Astrocyte of the spinal cord (primary cell): ENCODE measurements around the gene SYDE1.

Experiments
- DNase-seq: peaks from one replicate; pipeline ENCODE4 v3.0.0; 2011; ENCODE audit warnings: low read depth, low spot score
- H3K4me3 ChIP-seq: 2 replicates; pipeline ENCODE4 v1.5.1; 2011; ENCODE audit warnings: low read depth, mild to moderate bottlenecking, low read length, moderate library complexity
- in situ Hi-C: cut with HindIII; loops from 2 replicates; pipeline ENCODE4 v1.10.0; 2017; ENCODE audit warnings: low sequenced_read_pairs
- TF ChIP-seq, protein P1 (sequence below): IDR thresholded peaks from 2 replicates; pipeline ENCODE4 v1.5.1; 2012; ENCODE audit warnings: low read depth, mild to moderate bottlenecking, low read length, inconsistent platforms

SYDE1 gene

DNA sequence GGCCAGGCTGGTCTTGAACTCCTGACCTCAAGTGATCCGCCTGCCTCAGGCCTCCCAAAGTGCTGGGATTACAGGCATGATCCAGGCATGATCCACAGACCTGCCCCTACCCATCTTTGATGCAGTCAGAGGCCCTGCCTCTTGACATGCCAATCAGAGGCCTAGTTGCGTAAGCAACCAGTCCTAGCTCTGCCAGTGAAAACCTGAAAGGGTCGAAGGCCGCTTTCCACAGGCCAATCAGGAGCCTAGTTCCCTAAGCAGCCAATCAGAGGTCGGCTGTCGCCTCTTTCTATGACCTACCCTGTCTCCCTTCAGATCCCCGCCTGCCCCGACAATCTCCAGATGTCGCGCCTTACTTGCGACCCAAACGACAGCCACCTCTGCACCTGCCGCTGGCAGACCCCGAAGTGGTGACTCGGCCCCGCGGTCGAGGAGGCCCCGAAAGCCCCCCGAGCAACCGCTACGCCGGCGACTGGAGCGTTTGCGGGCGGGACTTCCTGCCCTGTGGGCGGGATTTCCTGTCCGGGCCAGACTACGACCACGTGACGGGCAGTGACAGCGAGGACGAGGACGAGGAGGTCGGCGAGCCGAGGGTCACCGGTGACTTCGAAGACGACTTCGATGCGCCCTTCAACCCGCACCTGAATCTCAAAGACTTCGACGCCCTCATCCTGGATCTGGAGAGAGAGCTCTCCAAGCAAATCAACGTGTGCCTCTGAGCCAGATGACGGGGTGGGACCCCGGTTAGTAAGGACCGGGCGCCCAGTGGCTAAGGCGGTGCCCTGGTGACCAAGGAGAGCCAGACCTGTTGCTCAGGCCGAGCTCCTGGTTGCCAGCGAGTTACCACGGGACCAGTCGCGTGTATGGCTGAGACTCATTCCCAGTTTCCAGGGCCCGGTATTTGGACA is 6.3 kb downstream of the SYDE1 start:
- no peak for DNase-seq
- in situ Hi-C loops = no loop called here
- H3K4me3 ChIP-seq = no peak overlapping the region
- TF ChIP-seq, protein P1, sequence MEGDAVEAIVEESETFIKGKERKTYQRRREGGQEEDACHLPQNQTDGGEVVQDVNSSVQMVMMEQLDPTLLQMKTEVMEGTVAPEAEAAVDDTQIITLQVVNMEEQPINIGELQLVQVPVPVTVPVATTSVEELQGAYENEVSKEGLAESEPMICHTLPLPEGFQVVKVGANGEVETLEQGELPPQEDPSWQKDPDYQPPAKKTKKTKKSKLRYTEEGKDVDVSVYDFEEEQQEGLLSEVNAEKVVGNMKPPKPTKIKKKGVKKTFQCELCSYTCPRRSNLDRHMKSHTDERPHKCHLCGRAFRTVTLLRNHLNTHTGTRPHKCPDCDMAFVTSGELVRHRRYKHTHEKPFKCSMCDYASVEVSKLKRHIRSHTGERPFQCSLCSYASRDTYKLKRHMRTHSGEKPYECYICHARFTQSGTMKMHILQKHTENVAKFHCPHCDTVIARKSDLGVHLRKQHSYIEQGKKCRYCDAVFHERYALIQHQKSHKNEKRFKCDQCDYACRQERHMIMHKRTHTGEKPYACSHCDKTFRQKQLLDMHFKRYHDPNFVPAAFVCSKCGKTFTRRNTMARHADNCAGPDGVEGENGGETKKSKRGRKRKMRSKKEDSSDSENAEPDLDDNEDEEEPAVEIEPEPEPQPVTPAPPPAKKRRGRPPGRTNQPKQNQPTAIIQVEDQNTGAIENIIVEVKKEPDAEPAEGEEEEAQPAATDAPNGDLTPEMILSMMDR = no peak

DNA sequence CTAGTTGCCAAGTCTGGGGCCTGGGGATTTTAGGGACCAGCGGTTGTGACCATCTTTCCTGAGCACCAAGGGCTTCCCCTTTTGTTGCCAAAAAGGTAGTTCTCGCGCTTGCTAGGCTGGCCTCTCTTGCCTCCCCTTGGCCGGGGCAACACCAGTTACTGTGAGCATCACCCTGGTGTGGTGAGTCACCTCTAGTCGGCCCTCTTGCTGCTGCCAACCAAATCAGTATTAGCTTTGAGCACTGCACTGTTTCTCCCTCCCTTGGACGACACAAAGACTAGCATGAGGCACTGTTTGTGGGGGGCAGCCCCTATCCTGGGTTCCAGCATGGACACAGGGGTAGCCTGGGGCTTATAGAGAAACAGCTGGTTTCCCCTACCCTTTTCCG is 6.9 kb downstream of the SYDE1 start:
- in situ Hi-C loops = no loop called here
- no peak overlapping the region for H3K4me3 ChIP-seq

DNA sequence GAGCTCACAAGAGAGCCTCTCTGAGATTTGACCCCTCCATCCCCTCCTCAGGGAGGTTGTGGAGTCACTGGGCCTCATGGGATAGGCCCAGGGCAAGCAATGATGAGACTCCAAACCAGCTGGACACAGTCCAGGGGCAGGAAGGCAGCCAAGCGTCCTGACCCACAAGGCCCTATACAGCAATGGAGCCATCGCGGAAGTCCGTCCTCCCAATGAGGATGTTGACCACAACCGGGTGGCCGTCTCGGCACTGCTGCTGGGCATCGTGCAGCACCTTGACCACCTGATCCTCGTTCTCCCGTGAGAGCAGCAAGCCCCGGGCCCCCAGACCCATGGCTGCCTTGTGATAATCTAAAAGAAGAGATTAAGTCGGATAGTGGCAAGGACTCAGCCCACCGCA is 7.9 kb downstream of the SYDE1 start:
- DNase-seq = peak; percentile 44
- TF ChIP-seq, protein P1 = no peak
- in situ Hi-C loops = no loop called here
- H3K4me3 ChIP-seq = no peak overlapping the region

More for the DNA sequence above, 6.9 kb downstream of the SYDE1 start:
- TF ChIP-seq, protein P1 = no peak
- DNase-seq = peak; percentile 50

DNA sequence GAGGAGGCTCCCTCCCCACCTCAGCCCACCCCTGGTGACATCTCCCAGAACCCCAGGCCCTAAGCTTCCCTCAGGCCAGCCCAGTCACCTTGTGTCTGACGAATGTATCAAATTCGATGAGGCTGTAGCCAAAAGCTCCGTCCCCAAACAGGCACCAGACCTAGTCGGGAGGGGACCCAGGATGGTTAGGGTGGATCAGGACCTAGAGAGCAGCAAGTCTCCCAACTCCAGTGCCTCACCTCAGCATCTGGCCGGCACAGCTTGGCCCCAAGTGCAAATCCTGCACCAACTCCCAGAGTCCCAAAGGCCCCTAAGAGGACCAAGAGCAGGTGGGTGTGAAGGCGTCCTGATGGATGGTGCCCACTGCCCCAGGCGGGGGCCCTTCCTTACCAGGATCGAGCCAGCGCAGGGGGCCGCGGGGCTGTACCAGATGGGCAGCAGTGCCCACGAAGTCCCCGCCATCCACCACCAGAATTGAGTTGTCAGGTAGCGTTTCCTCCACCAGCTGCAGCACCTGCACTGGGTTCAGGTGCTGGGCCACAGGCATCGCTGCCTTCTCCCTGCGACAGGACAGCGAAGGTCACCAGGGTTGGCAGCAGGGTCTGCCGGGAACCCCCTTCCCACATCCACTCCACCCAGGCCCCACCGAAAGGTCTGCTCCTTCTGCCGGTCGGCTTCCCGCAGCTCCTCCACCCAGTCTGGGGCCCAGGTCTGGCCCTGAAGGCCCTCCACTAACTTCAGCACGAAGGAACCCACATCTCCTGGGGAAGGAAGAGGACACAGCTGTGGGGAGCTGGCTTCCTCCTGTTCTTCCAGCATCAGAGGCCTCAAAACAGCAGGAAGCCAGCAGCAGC is 8.8 kb downstream of the SYDE1 start:
- TF ChIP-seq, protein P1 = no peak
- DNase-seq = no peak
- in situ Hi-C loops = no loop called here
- H3K4me3 ChIP-seq = no peak overlapping the region

DNA sequence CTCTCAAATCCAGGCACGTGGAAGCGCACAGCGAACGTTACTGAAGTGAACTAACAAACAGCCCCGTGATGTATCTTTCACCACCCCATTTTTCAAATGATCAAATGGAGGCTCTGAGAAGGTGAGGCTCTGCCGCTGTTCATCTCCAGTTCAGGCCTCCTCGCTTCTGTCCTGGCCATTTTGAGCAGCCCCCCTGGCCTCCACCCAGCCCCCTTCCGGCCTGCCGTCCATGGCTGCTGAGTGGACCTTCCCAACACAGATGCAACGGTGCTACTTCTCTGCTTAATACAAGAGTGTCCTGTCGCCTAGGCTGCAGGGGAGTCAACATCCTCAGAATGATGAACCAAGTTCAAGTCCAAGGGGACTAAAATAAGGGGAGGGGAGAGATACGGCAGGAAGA is 9.7 kb downstream of the SYDE1 start:
- DNase-seq = no peak
- no peak overlapping the region for H3K4me3 ChIP-seq
- TF ChIP-seq, protein P1 = no peak
- in situ Hi-C loops = no loop called here

DNA sequence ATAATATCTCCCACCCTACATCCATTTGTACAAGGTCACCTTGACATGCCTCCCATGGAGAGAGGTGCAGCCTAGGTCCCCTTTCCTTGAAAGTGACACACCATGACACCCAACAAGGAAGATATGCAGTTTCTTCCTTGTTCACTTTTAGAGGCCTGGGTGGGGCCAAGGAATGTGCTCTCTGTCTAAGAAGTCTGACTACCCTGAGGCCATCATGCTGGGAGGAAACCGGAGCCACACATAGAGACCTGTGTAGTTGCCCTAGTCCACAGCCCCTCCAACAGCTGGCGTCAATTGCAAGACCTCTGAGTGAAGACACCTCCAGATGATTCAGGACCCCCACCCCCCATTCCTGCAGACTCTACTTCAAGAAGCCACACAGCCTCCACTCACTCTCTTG is 11.0 kb downstream of the SYDE1 start:
- no peak overlapping the region for H3K4me3 ChIP-seq
- in situ Hi-C loops = no loop called here
- DNase-seq = no peak
- TF ChIP-seq, protein P1 = no peak
